NCI-H460 (cell line): ENCODE results near the gene KHNYN. TPM values are rescaled to one million over a fixed set of nuclear protein-coding genes. Genes with fewer than 3 reads are reported as not detected.
A peak's percentile ranks its signal among the peaks of the same experiment; 100 is the strongest.
"Not testable (repeated sequence)": the region's sequence is repeated elsewhere in the genome, so short reads cannot be mapped to it uniquely, and the experiment has no call there.

Experiments
- DNase-seq: peaks from one replicate; pipeline ENCODE4 v3.0.0-alpha.2; 2016; ENCODE audit warnings: low read depth; ENCODE audit errors: extremely low read depth
- total RNA-seq: library from RNA; depleted of rRNA; stranded (reverse); fragments of >200 nt; shearing (Covaris generic); gene quantifications from 2 replicates; pipeline ENCODE4 v1.2.3, GENCODE V29; 2014

Gene KHNYN
- total RNA-seq, 1 experiment from 2014 or later = 58.3 TPM

GRCh38 chr14:24437020-24437735 lies 7.4 kb downstream of the KHNYN start:
- no peak for DNase-seq

DNA sequence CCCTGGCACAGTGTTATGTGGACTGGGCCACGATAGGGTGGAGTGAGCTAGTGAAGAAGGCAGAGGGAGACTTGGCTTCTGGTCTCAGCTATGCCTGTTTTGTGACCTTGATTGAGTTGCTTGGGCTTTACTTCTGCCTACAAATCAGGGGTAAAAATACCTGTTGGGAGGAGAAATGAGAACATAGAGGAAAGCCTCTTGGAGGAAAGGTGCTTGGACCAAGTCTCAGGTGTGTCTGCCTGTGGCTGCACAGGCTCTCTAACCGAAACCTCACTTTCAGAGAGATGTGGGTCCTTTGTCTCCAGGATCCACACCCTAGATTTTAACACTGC lies 7.9 kb downstream of the KHNYN start:
- no peak for DNase-seq

- DNase-seq = no peak
Measured at GRCh38 chr14:24438223-24439097, 8.7 kb downstream of the KHNYN start.

DNA sequence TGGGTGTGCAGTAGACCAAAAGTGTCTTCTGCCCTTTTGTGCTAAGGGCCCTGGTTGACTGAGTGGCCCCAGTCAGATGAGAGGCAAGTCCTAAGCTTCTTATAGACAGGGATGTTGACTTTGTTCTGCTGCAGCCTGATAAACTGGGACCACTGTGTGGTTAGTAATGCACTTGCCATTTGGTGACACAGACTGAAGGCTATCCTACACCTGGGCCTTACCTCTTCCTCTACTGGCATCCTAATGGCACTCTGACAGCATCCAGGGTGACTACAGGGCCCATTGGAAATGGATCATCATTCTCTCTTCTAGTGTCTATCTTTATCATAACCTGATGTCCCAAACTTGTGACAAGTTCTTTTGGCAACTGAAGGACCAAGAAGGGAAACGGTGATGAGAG lies 9.5 kb downstream of the KHNYN start:
- no peak for DNase-seq

DNA sequence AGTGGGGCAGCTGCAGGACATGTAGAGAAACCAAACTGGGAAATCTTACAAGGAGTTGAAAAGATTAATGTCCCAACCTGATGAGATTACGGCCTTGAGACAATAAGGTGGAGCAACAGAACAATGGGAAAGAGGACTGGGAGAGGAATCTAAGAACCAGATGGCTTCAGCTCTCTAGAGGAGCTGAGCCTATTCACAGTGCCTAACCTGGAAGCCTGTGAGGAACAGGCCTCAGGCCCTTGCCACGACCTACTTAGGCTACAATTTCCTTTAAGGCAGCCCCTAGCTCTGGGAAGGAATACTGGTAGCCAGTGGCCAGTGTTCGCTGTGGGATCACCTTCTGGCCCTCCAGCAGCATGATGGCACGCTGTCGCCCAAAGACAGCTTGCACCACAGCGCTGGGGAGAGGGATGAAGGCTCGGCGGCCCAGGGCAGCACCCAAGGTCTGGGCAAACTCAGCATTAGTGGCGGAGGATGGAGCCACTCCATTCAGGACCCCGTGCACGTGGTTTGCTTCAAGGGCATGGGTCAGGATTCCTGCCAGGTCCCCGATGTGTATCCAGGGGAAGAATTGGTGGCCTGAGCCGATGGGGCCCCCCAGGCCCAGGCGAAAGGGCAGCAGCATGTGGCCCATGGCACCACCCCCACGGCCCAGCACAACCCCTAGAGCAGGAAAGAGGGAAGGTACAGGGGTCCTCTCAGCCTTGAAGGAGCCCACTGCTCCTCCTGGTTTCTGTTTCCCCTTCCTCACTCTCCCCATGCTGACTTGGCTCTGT lies 10.3 kb downstream of the KHNYN start:
- DNase-seq = no peak

DNA sequence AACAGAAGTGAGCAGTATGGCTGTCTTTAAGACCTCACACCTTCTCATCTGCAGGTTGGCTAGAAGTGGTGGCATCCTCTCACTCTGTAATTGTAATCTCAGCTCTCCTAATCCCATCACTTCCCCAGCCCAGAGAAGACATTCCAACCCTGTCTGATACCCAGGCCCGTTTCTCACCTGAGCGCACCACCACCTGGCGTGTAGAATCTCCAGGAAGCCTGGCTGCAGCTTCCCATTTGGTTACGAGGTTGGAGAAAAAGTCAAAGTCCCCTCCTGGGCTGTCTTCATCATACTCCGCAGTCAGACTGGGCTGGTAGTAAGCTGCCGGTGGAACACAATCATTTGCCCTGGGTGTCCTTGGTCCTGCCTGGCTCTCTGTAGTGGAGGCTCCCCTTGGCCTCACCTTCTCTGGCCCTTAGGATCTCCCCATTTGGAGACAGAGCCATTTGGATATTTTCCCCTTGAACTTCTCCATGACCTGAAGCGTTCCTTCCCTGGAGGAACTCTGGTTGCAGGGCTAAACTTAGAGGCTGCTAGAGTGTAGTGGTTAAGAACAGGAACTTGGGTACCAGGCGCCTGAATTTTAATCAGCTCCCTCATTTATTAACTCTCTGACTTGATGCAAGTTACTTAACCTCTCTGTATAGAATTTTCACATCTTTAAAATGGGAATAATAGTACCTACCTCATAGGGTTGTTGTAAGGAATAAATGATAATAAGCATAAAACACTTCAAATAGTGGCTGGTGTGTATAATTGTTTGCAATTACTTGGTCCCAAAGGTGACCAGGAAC lies 11.0 kb downstream of the KHNYN start:
- DNase-seq = no peak

GRCh38 chr14:24441485-24441884 lies 11.7 kb downstream of the KHNYN start:
- no peak for DNase-seq

- DNase-seq = no peak
Measured at GRCh38 chr14:24441904-24442239, 12.1 kb downstream of the KHNYN start.

DNA sequence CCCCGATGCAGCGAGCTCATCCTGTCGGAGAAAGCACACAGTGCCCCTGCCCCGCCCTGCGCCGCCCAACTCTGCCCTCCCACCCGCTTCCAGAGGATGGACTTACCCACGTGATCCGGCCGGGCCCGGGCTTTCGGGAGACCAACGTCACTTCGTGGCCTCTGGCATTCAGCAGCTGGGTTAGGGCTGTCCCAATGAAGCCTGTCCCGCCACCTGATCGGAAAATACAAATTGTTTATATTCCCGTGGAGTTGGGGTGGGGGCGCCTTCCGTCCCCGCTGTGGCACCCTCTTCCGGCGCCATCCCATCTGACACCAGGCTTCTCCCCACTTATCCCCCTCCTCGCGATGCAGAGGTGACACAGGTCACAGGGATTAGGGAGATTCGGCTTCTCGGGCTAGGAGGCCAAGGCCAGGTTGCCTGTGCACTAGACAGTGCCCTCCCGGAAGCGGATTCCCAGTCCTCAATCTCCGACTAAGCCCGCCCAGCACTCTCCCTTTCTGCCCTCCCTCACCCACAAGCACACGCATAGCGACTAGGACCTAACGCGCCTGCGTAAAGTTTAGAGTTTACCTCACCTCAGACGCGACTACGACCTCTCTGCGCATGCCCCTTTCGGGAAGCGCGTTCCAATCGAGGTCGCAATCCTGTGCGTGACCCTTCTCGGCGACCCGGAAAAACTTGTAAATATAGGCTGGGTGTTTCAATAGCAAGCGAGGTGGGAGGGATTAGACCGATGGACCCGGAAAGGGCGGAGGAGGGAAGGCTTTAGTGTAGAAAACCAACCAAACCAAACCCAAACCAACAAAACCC lies 12.7 kb downstream of the KHNYN start, which contains the start of gene SDR39U1:
TSS of gene SDR39U1 (minus strand) at position 537 of the 813 bp plus-strand sequence. CDS start at position 530, 7 bp downstream.
- DNase-seq = peak; percentile 99

- no peak for DNase-seq
Measured at GRCh38 chr14:24443053-24443665, 13.4 kb downstream of the KHNYN start.

DNA sequence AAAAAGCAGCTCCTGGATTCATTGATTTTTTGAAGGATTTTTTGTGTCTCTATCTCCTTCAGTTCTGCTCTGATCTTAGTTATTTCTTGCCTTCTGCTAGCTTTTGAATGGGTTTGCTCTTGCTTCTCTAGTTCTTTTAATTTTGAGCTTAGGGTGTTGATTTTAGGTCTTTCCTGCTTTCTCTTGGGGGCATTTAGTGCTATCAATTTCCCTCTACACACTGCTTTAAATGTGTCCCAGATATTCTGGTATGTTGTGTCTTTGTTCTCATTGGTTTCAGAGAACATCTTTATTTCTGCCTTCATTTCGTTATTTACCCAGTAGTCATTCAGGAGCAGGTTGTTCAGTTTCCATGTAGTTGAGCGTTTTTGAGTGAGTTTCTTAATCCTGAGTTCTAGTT lies 21.1 kb downstream of the KHNYN start:
- not testable (repeated sequence) for DNase-seq

DNA sequence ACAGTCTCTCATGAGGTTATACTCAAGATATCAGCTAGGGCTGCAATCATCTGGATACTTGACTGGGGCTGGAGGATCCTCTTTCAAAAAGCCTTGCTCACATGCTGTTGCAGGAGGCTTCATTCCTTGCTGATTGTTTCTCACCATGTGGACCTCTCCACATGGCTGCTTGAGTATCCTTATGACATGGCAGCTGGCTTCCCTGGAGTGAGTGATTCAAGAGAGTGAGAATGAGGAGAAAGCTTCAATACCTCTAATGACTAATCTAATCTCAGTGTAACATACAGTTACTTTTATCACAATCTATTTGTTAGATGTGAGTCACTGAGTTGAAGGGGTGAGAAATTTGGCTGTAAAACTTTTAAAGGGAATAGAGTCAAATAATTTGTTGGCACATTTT lies 27.2 kb downstream of the KHNYN start:
- DNase-seq = no peak

DNA sequence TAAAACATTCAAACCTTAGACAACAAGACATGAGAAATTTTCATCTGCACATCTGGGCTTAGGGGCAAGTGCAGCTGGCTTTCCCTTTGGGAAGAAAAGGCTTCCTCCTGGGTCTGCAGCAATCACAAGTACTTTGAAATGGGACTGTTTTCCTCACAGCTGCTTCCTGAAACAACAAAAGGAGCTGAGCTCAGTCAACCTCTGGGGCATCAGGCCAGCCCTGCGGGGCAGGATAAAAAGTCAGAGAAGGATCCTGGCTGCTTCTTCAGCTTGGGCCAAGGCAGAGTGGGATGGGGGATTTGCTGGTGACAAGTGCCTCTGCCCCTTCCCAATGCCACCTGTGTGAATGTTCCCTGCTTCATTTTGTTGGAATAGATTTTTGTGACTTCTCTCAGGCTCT lies 29.0 kb downstream of the KHNYN start:
- DNase-seq = no peak

DNA sequence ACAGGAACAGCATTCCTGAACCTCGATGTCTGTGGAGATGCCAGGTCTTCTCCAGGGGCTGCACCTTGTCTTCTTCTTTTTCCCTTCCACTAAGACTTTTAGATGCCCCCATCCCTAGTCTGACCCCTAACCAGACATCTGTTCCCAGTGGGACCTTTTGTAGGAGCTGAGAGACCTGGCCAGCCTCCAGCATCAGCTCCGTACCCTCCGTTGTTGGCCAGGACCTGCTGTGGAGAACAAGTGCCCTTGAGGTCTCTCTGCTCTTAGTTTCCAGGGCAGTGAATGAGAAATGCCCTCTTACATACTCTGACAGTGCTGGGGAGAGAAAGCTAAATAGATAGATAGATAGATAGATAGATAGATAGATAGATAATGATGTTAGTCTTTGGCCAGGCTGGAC lies 29.6 kb downstream of the KHNYN start:
- no peak for DNase-seq

- no peak for DNase-seq
Measured at GRCh38 chr14:24461336-24461735, 31.6 kb downstream of the KHNYN start.

DNA sequence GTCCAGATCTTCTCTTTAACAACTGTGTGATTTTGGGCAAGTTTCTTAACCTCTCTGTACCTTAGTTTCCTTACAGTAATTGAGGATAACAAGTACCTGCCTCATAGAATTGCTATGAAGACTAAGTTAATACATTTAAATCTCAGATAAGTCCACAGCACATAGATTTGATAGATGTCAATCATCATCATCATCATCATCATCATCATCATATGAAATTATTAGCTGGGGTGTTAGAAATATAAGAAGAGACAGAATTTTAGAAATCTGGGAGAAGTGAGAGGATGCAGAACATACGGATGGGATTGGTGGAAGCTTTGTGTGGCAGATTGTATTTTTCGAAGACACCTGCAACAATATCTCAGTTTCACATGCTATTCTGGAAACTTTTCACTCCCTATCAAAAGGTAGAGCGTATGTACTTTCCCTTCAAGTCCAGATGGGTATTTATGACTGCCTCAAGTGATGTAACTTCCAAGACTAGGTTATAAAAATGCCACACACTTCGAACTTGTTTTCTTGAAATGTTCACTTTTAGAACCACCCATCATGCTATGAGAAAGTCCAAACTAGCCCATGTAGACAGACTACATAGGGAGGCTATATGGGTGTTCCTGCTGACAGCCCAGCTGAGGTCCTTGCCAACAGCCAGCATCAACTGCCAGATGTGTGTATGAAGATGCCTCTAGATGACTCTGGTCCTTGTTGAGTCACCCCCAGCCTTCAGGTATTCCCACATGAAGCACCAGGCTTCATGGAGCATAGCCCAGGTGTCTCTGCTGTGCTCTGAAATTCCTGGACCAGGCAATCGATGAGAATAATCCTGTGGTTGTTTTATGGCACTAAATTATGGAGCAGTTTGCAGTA lies 33.5 kb downstream of the KHNYN start:
- no peak for DNase-seq

DNA sequence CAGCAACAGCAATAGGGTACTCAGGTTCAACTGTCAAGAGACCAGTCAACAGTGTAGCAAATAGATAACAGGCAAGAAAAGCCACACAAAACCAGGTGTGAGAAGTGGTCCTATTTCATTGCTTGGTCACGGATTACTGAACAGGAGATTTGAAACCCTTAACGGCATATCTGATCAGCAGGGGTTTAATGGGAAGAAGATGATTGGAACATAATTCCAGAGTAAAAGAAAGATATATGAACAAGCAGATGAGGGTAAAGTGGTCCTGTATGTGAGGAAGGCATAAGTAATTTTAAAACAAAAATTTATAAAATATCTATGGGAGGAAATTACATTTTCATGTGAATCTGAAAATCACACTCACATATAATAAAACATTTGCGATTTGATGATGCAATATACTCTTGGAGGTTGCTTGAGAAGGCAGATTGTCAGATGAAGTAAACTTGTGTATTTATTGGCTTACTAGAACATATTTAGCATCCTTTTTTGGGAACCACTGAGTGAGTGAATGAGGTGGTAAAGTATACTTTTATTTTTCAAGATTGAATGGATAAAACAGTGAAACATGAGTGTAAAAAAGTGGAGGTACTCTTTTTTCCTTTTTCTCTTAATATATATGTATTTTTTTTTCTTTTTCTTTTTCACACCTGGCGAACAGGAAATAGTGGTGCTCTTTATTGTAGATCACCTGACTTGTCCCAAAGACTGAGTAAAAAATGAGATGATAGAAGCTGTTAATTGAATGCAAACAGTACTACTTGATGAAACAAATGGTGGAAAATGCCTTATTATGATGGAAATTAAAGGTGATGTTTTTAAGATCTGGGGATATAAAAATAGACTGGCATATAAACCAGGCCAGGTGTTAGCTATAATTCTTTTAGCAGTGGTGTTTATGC lies 34.4 kb downstream of the KHNYN start:
- no peak for DNase-seq
